HCT116 (cell line): ENCODE data around the gene IREB2. TPM values are rescaled to one million over a fixed set of nuclear protein-coding genes. Genes with fewer than 3 reads are reported as not detected.

Experiments used
- ATAC-seq: fragments of 200-7000 bp; cut with Tn5 transposase; 2 replicates; pipeline ENCODE4 v1.9.1; 2020; ENCODE audit warnings: mild to moderate bottlenecking, moderate library complexity
- BruUV-seq: library from RNA; stranded (reverse); fragments of 400-500 nt; replicated peaks from 2 replicates; lab custom pipeline; 2021; lab: Mats Ljungman, UMichigan
- CTCF ChIA-PET: fragments of 300-600 bp; sonication (Branson Sonifier 250); formaldehyde crosslinking; loops from one replicate; lab custom pipeline; 2021; ENCODE audit warnings: antibody characterized with exemption; lab: Charles Lee
- POLR2A ChIA-PET: fragments of 300-600, 350-600 bp; sonication (Branson Sonifier 250); formaldehyde crosslinking; loops from one replicate; lab custom pipeline; 2021; ENCODE audit warnings: antibody characterized with exemption; lab: Charles Lee
- RAD21 ChIA-PET, 2 experiments: fragments of 300-600 bp; sonication (Branson Sonifier 250); formaldehyde crosslinking; loops; one replicate each; lab custom pipeline; 2023; ENCODE audit warnings: low total read pairs in 2 of 2; ENCODE audit not compliant: uncharacterized antibody in 2 of 2, unreplicated experiment in 2 of 2, low non-redundant PET in 1 of 2; lab: Charles Lee
- DNase-seq: peaks from one replicate; pipeline ENCODE4 v3.0.0-alpha.2; 2010; ENCODE audit warnings: low read depth, low spot score
- H2AFZ ChIP-seq: fragments of 200-600 bp; shearing (Covaris generic), sonication (generic); 2 replicates; pipeline ENCODE4 v1.6.1; 2017; ENCODE audit warnings: low read depth, mixed run types, mixed read lengths, antibody characterized with exemption, low read length; ENCODE audit not compliant: poor library complexity, severe bottlenecking
- H3K27ac ChIP-seq: 2 replicates; pipeline ENCODE4 v1.5.1; 2012; ENCODE audit warnings: low read depth, low read length
- H3K27me3 ChIP-seq: fragments of 200-600 bp; sonication (generic); 2 replicates; pipeline ENCODE4 v1.6.1; 2016; ENCODE audit warnings: mixed run types, low read length, mixed read lengths; ENCODE audit not compliant: insufficient read depth
- H3K36me3 ChIP-seq, 2 experiments: fragments of 200-500 bp in 1 of 2; fragments of 200-600 bp in 1 of 2; sonication (Bioruptor generic) in 1 of 2; sonication (generic) in 1 of 2; 2 replicates each; pipeline versions ENCODE4 v1.5.1 to v1.6.1; 2014 to 2016; ENCODE audit warnings: low read length in 2 of 2, inconsistent platforms in 1 of 2, mixed read lengths in 1 of 2, mixed run types in 1 of 2; ENCODE audit not compliant: insufficient read depth in 2 of 2, control insufficient read depth in 1 of 2
- H3K4me1 ChIP-seq, 2 experiments: fragments of 200-600 bp in 1 of 2; sonication (generic) in 1 of 2; 2 replicates each; pipeline versions ENCODE4 v1.5.1 to v1.6.1; 2012 to 2017; ENCODE audit warnings: low read length in 2 of 2, inconsistent platforms in 1 of 2, mild to moderate bottlenecking in 1 of 2, mixed read lengths in 1 of 2, mixed run types in 1 of 2, moderate library complexity in 1 of 2; ENCODE audit not compliant: insufficient read depth in 2 of 2, control insufficient read depth in 1 of 2
- H3K4me2 ChIP-seq: fragments of 200-600 bp; sonication (generic); 2 replicates; pipeline ENCODE4 v1.6.1; 2017; ENCODE audit warnings: mixed run types, low read length, mixed read lengths
- H3K4me3 ChIP-seq, 2 experiments: fragments of 200-600 bp in 1 of 2; sonication (generic) in 1 of 2; replicated peaks in 1 of 2; 2 replicates each; pipeline ENCODE4 v1.5.1; 2011 to 2016; ENCODE audit warnings: low read length in 2 of 2, control low read depth in 1 of 2, low read depth in 1 of 2, mild to moderate bottlenecking in 1 of 2, mixed read lengths in 1 of 2, mixed run types in 1 of 2
- H3K79me2 ChIP-seq: fragments of 200-600 bp; sonication (generic); 2 replicates; pipeline ENCODE4 v1.6.1; 2017; ENCODE audit warnings: mild to moderate bottlenecking, mixed run types, low read length, moderate library complexity, mixed read lengths; ENCODE audit not compliant: insufficient read depth
- H3K9ac ChIP-seq: fragments of 200-600 bp; sonication (generic); 2 replicates; pipeline ENCODE4 v1.6.1; 2016; ENCODE audit warnings: low read length, mixed read lengths
- H3K9me2 ChIP-seq: fragments of 200-600 bp; sonication (generic), shearing (Covaris generic); 2 replicates; pipeline ENCODE4 v1.6.1; 2017; ENCODE audit warnings: mixed run types, mild to moderate bottlenecking, moderate library complexity; ENCODE audit not compliant: insufficient read depth
- H3K9me3 ChIP-seq, 2 experiments: fragments of 200-500 bp in 1 of 2; fragments of 200-600 bp in 1 of 2; sonication (Bioruptor generic) in 1 of 2; sonication (generic) in 1 of 2; 2 replicates each; pipeline ENCODE4 v1.6.1; 2014 to 2017; ENCODE audit warnings: low read length in 2 of 2, mixed read lengths in 2 of 2, inconsistent platforms in 1 of 2, low read depth in 1 of 2, mild to moderate bottlenecking in 1 of 2, mixed run types in 1 of 2, moderate library complexity in 1 of 2; ENCODE audit not compliant: control insufficient read depth in 1 of 2, insufficient read depth in 1 of 2
- H4K20me1 ChIP-seq: fragments of 200-600 bp; sonication (generic), shearing (Covaris generic); 2 replicates; pipeline ENCODE4 v1.6.1; 2017; ENCODE audit warnings: mixed run types, mild to moderate bottlenecking, moderate library complexity; ENCODE audit not compliant: insufficient read depth
- ATF3 ChIP-seq: IDR thresholded peaks from 2 replicates; pipeline ENCODE4 v1.6.1; 2012
- CTCF ChIP-seq, 3 experiments: fragments of 200-600 bp in 1 of 3; sonication (generic) in 1 of 3; IDR thresholded peaks in 2 of 3; conservative IDR thresholded peaks in 1 of 3; 2 replicates each; pipeline ENCODE4 v1.5.1; 2012 to 2017; ENCODE audit warnings: low read depth in 2 of 3, low read length in 2 of 3, antibody characterized with exemption in 1 of 3, borderline replicate concordance in 1 of 3, control low read depth in 1 of 3, mild to moderate bottlenecking in 1 of 3, mixed read lengths in 1 of 3, mixed run types in 1 of 3, moderate library complexity in 1 of 3; ENCODE audit not compliant: insufficient read depth in 1 of 3
- EGR1 ChIP-seq: IDR thresholded peaks from 2 replicates; pipeline ENCODE4 v1.6.1; 2012; ENCODE audit warnings: low read depth
- FOSL1 ChIP-seq: IDR thresholded peaks from 2 replicates; pipeline ENCODE4 v1.6.1; 2012; ENCODE audit warnings: low read depth
- JUND ChIP-seq: IDR thresholded peaks from 2 replicates; pipeline ENCODE4 v1.6.1; 2012
- POLR2AphosphoS5 ChIP-seq: IDR thresholded peaks from 2 replicates; pipeline ENCODE4 v1.6.1; 2011; ENCODE audit warnings: mild to moderate bottlenecking, low read depth, low read length, moderate library complexity
- REST ChIP-seq: IDR thresholded peaks from 2 replicates; pipeline ENCODE4 v1.6.1; 2012; ENCODE audit warnings: low read depth
- SIN3A ChIP-seq: IDR thresholded peaks from 2 replicates; pipeline ENCODE4 v1.6.1; 2012; ENCODE audit warnings: low read depth
- SP1 ChIP-seq: IDR thresholded peaks from 2 replicates; pipeline ENCODE4 v1.6.1; 2012; ENCODE audit warnings: low read depth
- SRF ChIP-seq: IDR thresholded peaks from 2 replicates; pipeline ENCODE4 v1.6.1; 2012; ENCODE audit warnings: low read depth
- TCF7L2 ChIP-seq: IDR thresholded peaks from 2 replicates; pipeline ENCODE4 v1.7.0; 2011; ENCODE audit warnings: borderline replicate concordance, inconsistent platforms; ENCODE audit not compliant: insufficient read depth, insufficient read length; ENCODE audit errors: extremely low read depth
- ZBTB33 ChIP-seq: IDR thresholded peaks from 2 replicates; pipeline ENCODE4 v1.6.1; 2011; ENCODE audit warnings: mild to moderate bottlenecking, low read length, moderate library complexity; ENCODE audit not compliant: insufficient replicate concordance; ENCODE audit errors: extremely low read depth
- intact Hi-C: fragments of 100-400 bp; cut with micrococcal nuclease; formaldehyde crosslinking; loops from 2 replicates; pipeline ENCODE4 v1.10.0; 2022
- total RNA-seq: library from RNA; stranded (reverse); gene quantifications from one replicate; pipeline ENCODE4 v1.2.1, GENCODE V29; 2021; ENCODE audit not compliant: unreplicated experiment

Gene IREB2
- total RNA-seq, 1 experiment from 2014 or later, result 57.6 TPM

GRCh38 chr15:78407608-78408354 lies 30.2 kb upstream of the IREB2 start (continued):
- TF ChIP-seq REST (no peak), ZBTB33 (no peak)

- no peaks in the 10 kb centered on the region for H3K79me2 ChIP-seq
- H3K36me3 ChIP-seq, result no peaks in the 10 kb centered on the region
- intact Hi-C loops, result no loop called here
- H3K9ac ChIP-seq, result no peak overlapping the region
- peaks cover 4% of the 10 kb centered on the region in 2 experiments; a peak in 1 of 4 replicates for H3K4me1 ChIP-seq
- H3K9me2 ChIP-seq, result no peaks in the 10 kb centered on the region
- ChIA-PET CTCF (no interaction called here), POLR2A (no interaction called here), RAD21 (interaction anchor here in 1 of 2 experiments (0.5 kb wide), 1 partner anchor 72 kb away, joined by 3 read pairs; no protein-coding TSS in a partner anchor)
- no peak overlapping the region for H3K4me2 ChIP-seq
- H3K9me3 ChIP-seq, result no peaks in the 10 kb centered on the region
- no peaks in the 10 kb centered on the region for H4K20me1 ChIP-seq
- no TSS peak for BruUV-seq
- ATAC-seq (no peak), DNase-seq (no peak)
- no peaks in the 10 kb centered on the region for H3K27me3 ChIP-seq
- no peak overlapping the region for H2AFZ ChIP-seq
- no peak overlapping the region for H3K4me3 ChIP-seq
- no peak overlapping the region for H3K27ac ChIP-seq
- no peak for TF ChIP-seq TCF7L2
- no peak for TF ChIP-seq ATF3
- no peak for TF ChIP-seq SRF
- no peak for TF ChIP-seq SP1
- TF ChIP-seq REST, result no peak
- no peak for TF ChIP-seq JUND
- no peak for TF ChIP-seq FOSL1
- no peak for TF ChIP-seq EGR1
- no peak for TF ChIP-seq CTCF (IDR thresholded peaks at IDR 0.05 in 2 of 3, conservative IDR thresholded peaks at IDR 0.05 in 1 of 3; ENCODE audit: borderline replicate concordance in 1 of 3, insufficient read depth in 1 of 3, low read depth in 2 of 3, low read length in 2 of 3)
- TF ChIP-seq SIN3A, result no peak
- no peak for TF ChIP-seq POLR2AphosphoS5
These were observed 29.7 kb upstream of the IREB2 start for GRCh38 chr15:78408355-78408640.
